ENCODE measurements around the gene KRT36. TPM values are rescaled to one million over a fixed set of nuclear protein-coding genes. Genes with fewer than 3 reads are reported as not detected.

The KRT36 gene
- total RNA-seq, 1 experiment from 2014 or later, result not detected

- DNase-seq (ENCODE audit: low spot score), result peak; percentile 86
These were observed 10.6 kb upstream of the KRT36 start for GRCh38 chr17:41500131-41500911.

DNA sequence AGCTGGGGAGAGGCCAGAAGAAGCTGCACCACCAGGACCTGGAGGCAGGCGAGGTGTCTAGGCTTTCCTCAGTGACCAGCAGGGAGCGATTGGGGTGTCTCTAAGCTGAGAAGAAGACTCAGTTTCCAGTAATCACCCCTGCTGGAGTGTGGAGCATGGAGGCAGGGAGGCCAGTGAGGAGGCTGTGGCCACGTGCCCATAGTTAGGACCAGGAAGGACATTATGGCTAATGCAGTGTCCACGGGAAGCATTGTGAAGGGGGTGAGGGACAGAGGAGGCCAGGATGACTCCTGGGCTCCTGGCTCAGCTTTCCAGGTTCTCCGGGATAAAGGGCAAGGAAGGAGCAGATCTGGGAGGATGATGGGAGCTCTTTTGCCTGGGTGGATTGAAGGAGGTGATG is 10.0 kb upstream of the KRT36 start:
- DNase-seq (ENCODE audit: low spot score), result no peak

DNA sequence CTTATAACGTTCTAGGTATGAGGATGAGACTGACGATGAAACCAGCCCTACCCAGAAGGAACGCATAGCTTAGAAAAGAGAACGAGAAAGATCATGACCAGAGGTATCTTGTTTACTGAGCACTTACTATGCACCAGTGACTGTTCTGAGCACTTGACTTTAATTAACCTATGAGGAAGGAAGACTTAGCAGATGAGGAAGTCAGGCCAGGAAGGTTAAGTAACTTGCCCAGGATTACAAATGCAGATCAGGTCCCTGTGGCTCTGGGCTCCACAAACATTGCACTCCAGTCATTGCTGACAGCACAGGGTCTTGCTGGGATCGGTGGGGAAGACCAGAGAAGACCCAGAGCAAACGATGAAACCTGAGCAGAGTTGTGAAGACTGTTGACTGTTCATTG is 8.6 kb upstream of the KRT36 start:
- DNase-seq (ENCODE audit: low spot score), result no peak

- peak; percentile 97 for DNase-seq (ENCODE audit: low spot score)
These were observed 7.2 kb upstream of the KRT36 start for GRCh38 chr17:41496803-41497484.

DNA sequence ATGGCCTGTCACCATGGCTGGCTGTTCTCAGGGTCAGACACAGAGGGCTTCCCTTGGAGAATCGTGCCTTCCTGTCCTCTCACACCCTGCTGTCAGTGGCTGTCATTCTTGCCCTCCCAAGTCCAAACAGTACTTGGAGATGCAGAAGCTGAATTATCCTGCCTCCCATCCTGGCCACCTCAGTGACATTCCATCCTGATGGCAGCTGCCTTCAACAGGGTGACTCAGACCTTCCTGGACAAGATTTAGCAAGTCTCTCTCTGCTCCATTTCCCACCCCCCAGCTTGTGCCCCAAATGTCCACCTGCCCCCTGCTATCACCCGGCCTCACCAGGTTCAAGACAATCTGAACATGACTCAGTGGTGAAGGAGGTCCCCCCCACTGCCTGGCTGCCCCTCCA is 4.8 kb upstream of the KRT36 start:
- peak; percentile 61 for DNase-seq (ENCODE audit: low spot score)

GRCh38 chr17:41492771-41493170 is 3.1 kb upstream of the KRT36 start:
- no peak for DNase-seq (ENCODE audit: low spot score)

- no peak for DNase-seq (ENCODE audit: low spot score)
These were observed 2.6 kb upstream of the KRT36 start for GRCh38 chr17:41492351-41492750.

DNA sequence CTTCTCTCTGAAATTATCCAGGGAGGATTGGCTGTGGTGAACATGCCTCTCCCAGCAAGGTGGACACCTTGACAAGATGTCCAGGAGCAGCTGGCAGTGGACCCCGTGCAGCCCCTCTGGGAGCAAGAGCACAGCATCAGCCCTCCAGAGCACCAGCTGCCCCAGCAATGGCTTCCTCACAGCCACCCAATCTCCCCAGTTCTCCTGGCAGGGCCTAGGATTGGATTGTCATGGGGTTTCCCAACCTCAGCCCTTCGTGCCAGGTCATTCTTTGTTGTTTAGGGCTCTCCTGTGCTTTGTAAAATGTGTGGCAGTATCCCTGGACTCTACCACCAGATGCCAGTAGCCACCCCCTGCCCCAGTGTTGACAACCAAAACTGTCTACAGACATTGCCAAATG is 1.8 kb upstream of the KRT36 start:
- DNase-seq (ENCODE audit: low spot score), result no peak

- no peak for DNase-seq (ENCODE audit: low spot score)
These were observed 585 bp upstream of the KRT36 start for GRCh38 chr17:41490000-41490990.

- DNase-seq (ENCODE audit: low spot score), result no peak
These were observed 2.7 kb downstream of the KRT36 start for GRCh38 chr17:41486809-41487530.

DNA sequence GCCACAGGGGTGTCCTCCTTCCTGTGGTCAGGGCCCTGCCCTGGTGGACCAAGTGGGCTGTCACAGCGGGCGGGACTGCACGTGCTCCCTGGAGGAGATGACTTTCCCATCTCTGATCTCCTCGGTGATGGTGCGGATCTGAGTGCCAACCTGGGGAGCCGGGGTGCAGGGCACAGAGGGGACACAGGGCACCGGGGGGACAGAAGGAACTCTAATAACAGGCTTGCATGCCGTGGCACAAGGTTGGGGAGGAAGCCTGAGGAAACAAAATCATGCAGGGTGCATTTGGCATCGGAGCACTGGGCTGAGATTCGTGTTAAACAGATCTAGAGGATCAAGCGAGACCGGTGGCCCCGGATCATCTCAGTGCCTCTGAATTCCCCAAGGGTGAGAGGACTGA is 3.4 kb downstream of the KRT36 start:
- no peak for DNase-seq (ENCODE audit: low spot score)

GRCh38 chr17:41484920-41485904 is 4.5 kb downstream of the KRT36 start:
- no peak for DNase-seq (ENCODE audit: low spot score)

DNA sequence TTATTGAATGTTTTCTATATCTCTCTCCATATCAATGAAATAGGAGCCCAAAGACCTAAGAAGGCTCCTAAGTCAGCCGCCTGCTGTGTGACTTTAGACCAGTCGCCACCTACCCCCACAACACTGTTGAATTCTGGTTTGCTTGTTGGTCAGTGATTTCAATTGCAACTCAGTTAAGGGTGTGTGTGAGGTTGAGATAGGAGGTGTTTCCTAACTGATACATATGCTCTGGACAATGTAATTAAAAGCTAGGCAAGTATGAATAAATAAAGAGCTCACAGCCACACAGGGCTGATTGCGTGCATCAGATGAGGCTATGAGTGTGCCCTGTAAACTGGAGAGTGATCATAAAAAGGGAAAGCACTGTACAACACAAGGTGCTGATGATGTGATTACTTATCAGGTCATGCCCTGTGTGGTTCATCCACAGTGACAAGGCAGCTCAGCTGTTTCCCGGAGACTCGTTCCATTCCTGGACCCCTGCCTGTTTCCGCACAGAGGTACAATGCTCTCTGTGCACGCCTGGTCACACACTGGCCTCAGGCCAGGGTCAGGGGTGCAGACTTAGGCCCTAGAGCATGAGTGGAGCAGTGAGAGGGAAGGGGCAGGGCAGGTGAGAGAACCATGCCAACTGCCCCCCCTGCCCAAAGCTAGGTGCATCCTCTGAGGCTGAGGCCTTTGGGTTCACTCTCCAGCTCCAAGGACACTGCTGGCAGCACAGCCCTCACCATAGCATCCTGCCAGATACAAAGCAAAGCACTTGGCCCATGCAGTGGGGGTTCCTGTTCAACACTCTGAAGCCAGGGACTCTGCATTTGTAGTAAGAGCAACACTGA is 5.5 kb downstream of the KRT36 start:
- peak; percentile 85 for DNase-seq (ENCODE audit: low spot score)

DNA sequence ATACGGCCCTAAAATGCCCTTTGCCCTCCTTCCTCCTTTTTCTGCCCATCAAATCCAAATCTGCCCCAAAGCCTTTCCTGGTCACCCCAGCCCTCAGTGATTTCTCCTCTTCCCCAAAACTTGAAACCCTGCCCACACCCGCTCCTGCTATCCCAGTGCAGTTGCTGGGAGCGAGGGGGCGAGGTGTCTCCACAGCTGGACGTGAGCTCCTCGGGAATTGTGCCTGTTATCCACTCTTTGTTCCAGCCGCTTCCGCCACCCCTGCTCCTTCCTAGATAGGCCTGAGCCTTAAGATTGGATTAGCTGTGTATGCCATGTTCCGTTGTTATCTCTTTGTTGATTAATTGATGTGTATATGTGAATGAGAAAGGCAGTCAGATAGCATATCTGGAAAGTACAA is 6.2 kb downstream of the KRT36 start:
- no peak for DNase-seq (ENCODE audit: low spot score)

GRCh38 chr17:41481036-41481435 is 8.7 kb downstream of the KRT36 start, which contains the start of gene KRT35:
Gene KRT35, minus strand, starts transcription at chr17:41481151. Its CDS starts 54 bp downstream, at chr17:41481097.
- no peak for DNase-seq (ENCODE audit: low spot score)

- DNase-seq (ENCODE audit: low spot score), result no peak
These were observed 9.1 kb downstream of the KRT36 start for GRCh38 chr17:41480581-41480980.

GRCh38 chr17:41480136-41480535 is 9.6 kb downstream of the KRT36 start:
- DNase-seq (ENCODE audit: low spot score), result no peak

GRCh38 chr17:41478237-41478636 is 11.5 kb downstream of the KRT36 start:
- DNase-seq (ENCODE audit: low spot score), result no peak
